Muscle of leg (tissue), 11 donors: ENCODE results near the gene KCTD5. TPM values are rescaled to one million over a fixed set of nuclear protein-coding genes. Genes with fewer than 3 reads are reported as not detected.
A peak's percentile ranks its signal among the peaks of the same experiment; 100 is the strongest.

ENCODE experiments used
- DNase-seq: peaks from one replicate; pipeline ENCODE4 v3.0.0; 2013
- H3K27ac ChIP-seq: one replicate; pipeline ENCODE4 v1.5.1; 2013; ENCODE audit warnings: mild to moderate bottlenecking, low read length, control low read depth
- H3K27me3 ChIP-seq: one replicate; pipeline ENCODE4 v1.6.1; 2013; ENCODE audit warnings: low read length; ENCODE audit not compliant: control insufficient read depth, insufficient read depth
- H3K36me3 ChIP-seq: one replicate; pipeline ENCODE4 v1.6.1; 2013; ENCODE audit warnings: low read length; ENCODE audit not compliant: control insufficient read depth, insufficient read depth
- H3K4me1 ChIP-seq: one replicate; pipeline ENCODE4 v1.6.1; 2013; ENCODE audit warnings: low read length; ENCODE audit not compliant: control insufficient read depth, insufficient read depth
- H3K4me3 ChIP-seq: one replicate; pipeline ENCODE4 v1.5.1; 2013; ENCODE audit warnings: low read length, control low read depth
- H3K9me3 ChIP-seq: replicated peaks from 2 replicates; pipeline ENCODE4 v1.6.1; 2013; ENCODE audit warnings: low read depth, low read length; ENCODE audit not compliant: control insufficient read depth
- WGBS: methylation state at CpG from one replicate; pipeline ENCODE4 v1.1.5; 2013; ENCODE audit warnings: missing lambda C conversion rate; ENCODE audit not compliant: insufficient coverage; 5-methylcytosine and 5-hydroxymethylcytosine counted together
- polyA plus RNA-seq, 8 donors: library from polyadenylated mRNA; unstranded; fragments of 120-200 nt; gene quantifications; one replicate each; pipeline versions ENCODE4 v1.2.1 to v1.2.3, GENCODE V29; 2013; ENCODE audit warnings: inconsistent platforms in 1 of 8, low replicate concordance in 1 of 8; ENCODE audit not compliant: insufficient read length in 8 of 8, insufficient read depth in 1 of 8
- total RNA-seq: library from RNA; stranded (reverse); fragments of 120-200 nt; gene quantifications from one replicate; pipeline ENCODE4 v1.2.4, GENCODE V29; 2013

The KCTD5 gene
- total and polyA plus RNA-seq, 9 donors, result 15.6 to 27.1 (median 22.8) TPM

GRCh38 chr16:2751577-2752034, 69.3 kb downstream of the KCTD5 start:
- Histone ChIP-seq H3K36me3 (peaks cover 9% of the 10 kb centered on the region), H3K4me3 (peak overlapping the region; percentile 96)
- no peak for DNase-seq

DNA sequence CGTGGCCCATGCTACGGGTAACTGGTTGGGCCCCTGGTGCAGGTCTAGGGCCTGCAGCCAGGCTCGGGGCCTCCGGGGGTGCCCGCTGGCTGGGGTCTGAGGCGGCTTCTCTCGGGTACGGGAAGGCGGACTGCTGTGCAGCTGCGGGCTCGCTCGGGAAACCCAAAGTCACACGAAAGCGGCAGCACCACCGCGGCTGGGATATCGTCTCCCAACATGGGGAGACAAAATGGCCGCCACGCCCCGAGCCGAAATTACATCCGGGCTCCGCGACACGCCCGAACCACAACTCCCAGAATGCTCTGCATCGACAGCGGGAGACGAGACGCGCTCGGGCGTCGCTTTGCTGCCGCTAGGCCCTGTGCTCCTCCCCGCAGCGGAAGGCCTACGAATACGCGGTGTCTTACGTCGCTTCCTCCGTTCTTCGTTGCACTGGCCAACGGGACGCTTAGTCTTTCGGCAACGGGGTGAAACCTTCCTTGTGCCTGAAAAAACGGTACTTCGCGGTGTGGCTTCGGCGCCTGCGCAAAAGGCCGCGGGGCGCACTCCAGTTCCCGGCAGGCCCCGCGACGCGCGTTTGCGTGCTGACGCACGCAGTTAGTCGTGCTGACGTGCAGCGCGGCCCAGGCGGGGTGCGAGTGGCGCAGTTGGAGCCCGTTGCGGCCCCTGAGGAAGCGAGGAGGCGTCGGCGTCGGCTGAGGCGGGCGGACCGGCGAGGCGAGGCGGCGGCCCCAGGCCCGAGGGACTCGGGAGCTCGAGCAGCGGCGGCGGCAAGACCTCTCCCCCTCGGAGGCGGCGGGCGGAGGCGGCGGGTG, 69.9 kb downstream of the KCTD5 start, which contains the start of gene SRRM2:
Gene SRRM2, plus strand, starts transcription at position 604 of the 815 bp plus-strand sequence. CDS start 3,727 bp downstream, outside the sequence.
- peak within 1 kb of the TSS; percentile 96 for H3K4me3 ChIP-seq
- peaks cover 14% of the 10 kb centered on the region for H3K36me3 ChIP-seq
- DNase-seq, result peak; percentile 99
- peak within 1 kb of the TSS; percentile 100 for H3K27ac ChIP-seq
- no peaks in the 10 kb centered on the region for H3K9me3 ChIP-seq
- no peaks in the 10 kb centered on the region for H3K27me3 ChIP-seq
- WGBS, result under 1% methylated on average over 93 of the region's 99 CpGs
- H3K4me1 ChIP-seq, result peaks cover 31% of the 10 kb centered on the region

More at GRCh38 chr16:2751577-2752034, 69.3 kb downstream of the KCTD5 start:
- Histone ChIP-seq H3K27ac (peak overlapping the region; percentile 100), H3K9me3 (no peaks in the 10 kb centered on the region), H3K27me3 (no peaks in the 10 kb centered on the region), H3K4me1 (peaks cover 30% of the 10 kb centered on the region)
- 37% methylated on average over 23 of the region's 23 CpGs for WGBS

DNA sequence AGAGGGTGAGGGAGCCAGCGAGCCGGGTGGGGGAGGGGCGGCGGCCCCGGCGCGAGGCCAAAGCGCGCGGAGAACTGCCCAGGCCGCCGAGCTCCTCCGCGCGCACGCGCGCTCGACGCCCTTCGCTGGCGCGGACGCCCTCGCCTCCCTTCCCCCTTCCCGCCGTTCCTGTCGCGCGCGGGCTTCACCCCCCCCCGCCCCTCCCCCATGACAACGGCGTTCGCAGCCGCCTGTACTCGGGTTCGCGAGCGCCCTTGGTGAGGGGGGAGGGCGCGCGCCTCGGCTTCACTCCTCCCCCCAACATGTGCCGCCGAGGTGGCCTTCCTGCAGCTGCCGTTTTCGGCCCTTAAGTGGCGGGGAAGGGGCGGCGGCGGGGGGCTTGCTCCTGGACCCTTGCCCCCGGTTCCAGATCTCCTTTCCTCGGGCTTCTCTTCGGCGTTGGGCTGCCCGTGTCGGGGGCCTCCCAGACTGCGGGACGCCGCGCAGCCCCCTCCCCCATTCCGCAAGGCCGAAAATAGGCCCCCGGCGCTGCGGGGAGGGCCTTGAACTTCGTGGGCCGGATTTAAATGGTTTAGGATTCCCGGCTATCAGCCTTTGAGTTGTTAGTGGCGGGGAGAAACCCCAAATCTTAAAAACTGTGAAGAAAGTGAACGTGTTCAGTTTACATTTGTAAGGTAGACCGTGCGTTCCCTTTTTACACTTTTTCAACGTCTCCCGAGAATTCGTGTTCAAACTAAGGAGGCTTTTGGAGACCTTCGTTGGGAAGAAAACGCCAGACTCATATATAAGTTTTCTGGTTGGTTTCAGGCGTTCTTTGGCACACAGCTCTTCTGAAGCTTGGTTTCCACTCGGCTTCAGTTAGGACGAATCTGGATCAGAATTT, 70.8 kb downstream of the KCTD5 start:
- H3K4me1 ChIP-seq, result peaks cover 31% of the 10 kb centered on the region
- peak; percentile 93 for DNase-seq
- H3K27me3 ChIP-seq, result no peaks in the 10 kb centered on the region
- H3K4me3 ChIP-seq, result peak overlapping the region; percentile 96
- no peaks in the 10 kb centered on the region for H3K9me3 ChIP-seq
- WGBS, result 0% methylated on average over 26 of the region's 82 CpGs
- H3K36me3 ChIP-seq, result peaks cover 23% of the 10 kb centered on the region
- peak overlapping the region; percentile 100 for H3K27ac ChIP-seq

- Histone ChIP-seq H3K4me1 (peaks cover 31% of the 10 kb centered on the region), H3K27ac (peak overlapping the region; percentile 100), H3K9me3 (no peaks in the 10 kb centered on the region), H3K27me3 (no peaks in the 10 kb centered on the region), H3K4me3 (peak overlapping the region; percentile 96), H3K36me3 (peaks cover 29% of the 10 kb centered on the region)
- WGBS, result 0% methylated on average over 1 of the region's 7 CpGs
- DNase-seq, result no peak
Measured at GRCh38 chr16:2753733-2754020, 71.4 kb downstream of the KCTD5 start.

DNA sequence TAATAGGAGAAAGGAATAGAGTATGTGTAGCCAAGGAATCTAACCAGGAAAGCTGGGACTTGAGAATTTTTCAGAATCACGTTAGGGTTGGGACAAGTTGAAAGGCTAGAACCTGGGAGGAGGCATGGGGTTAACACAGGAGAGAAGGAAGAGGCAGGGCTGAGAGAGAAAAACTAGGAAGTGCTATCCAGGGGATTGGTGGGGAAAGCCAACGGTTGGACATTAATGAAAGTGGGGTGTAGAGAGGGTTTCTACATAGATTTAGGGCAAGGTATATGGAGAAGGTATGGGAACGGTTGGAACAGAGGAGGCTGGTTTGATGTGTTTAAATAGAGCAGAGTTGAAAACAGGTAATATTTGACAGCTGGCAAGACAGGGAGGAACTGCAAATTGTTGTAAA, 72.8 kb downstream of the KCTD5 start:
- no peak overlapping the region for H3K4me3 ChIP-seq
- no peak for DNase-seq
- no peaks in the 10 kb centered on the region for H3K9me3 ChIP-seq
- peaks cover 31% of the 10 kb centered on the region for H3K4me1 ChIP-seq
- peaks cover 44% of the 10 kb centered on the region for H3K36me3 ChIP-seq
- H3K27me3 ChIP-seq, result no peaks in the 10 kb centered on the region
- 19% methylated on average over 3 of the region's 3 CpGs for WGBS
- no peak overlapping the region for H3K27ac ChIP-seq

- no peaks in the 10 kb centered on the region for H3K9me3 ChIP-seq
- H3K4me1 ChIP-seq, result peaks cover 28% of the 10 kb centered on the region
- 81% methylated on average over 30 of the region's 30 CpGs for WGBS
- no peaks in the 10 kb centered on the region for H3K27me3 ChIP-seq
- no peak overlapping the region for H3K4me3 ChIP-seq
- DNase-seq, result no peak
- H3K36me3 ChIP-seq, result peaks cover 52% of the 10 kb centered on the region
- H3K27ac ChIP-seq, result no peak overlapping the region
Measured at GRCh38 chr16:2756288-2757015, 74.1 kb downstream of the KCTD5 start.

DNA sequence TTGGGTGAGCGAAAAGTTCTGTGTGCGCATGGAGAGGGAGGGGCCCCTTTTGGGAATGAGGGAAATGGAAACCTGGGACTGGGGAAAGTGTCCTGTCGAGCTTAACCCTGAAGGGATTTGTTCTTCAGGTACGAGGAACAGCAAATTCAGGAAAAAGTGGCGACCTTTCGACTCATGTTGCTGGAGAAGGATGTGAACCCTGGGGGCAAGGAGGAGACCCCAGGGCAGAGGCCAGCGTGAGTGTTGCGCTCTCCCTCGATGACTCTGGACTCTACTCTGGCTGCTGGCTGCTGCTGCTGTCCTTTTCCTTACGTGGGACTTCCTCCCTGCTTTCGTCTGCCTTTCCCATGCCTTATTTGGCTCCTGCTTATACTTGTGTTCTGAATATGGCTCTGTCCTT, 75.0 kb downstream of the KCTD5 start:
- Histone ChIP-seq H3K36me3 (peaks cover 61% of the 10 kb centered on the region), H3K27ac (no peak overlapping the region), H3K9me3 (peaks cover 2% of the 10 kb centered on the region), H3K4me3 (no peak overlapping the region), H3K27me3 (no peaks in the 10 kb centered on the region), H3K4me1 (peaks cover 21% of the 10 kb centered on the region)
- 71% methylated on average over 9 of the region's 11 CpGs for WGBS
- no peak for DNase-seq

Other genes with a start within 250 kb of the KCTD5 start
- gene TEDC2, start 222.4 kb upstream of the KCTD5 start, total RNA-seq, result 5.3 TPM
- gene TEDC2, start 222.4 kb upstream of the KCTD5 start, polyA plus RNA-seq, result 1 to 10 TPM; 4.4 to 6.6 (median 5.4) TPM
- gene NTN3, start 211.2 kb upstream of the KCTD5 start, total RNA-seq, result 3.4 TPM
- gene NTN3, start 211.2 kb upstream of the KCTD5 start, polyA plus RNA-seq, result 1 to 10 TPM; 1.7 to 4.0 (median 2.6) TPM
- gene TBC1D24, start 207.4 kb upstream of the KCTD5 start, total RNA-seq, result 17.3 TPM
- gene TBC1D24, start 207.4 kb upstream of the KCTD5 start, polyA plus RNA-seq, result 10 to 100 TPM; 13.7 to 23.0 (median 19.6) TPM
- 12.5 TPM for gene ATP6V0C, start 168.6 kb upstream of the KCTD5 start, total RNA-seq
- gene ATP6V0C, start 168.6 kb upstream of the KCTD5 start, polyA plus RNA-seq, result 100 to 1,000 TPM in 7 of 8 donors, 10 to 100 TPM in 1; 88.6 to 141 (median 120) TPM
- 16.8 TPM for gene AMDHD2, start 162.2 kb upstream of the KCTD5 start, total RNA-seq
- 10 to 100 TPM; 10.1 to 17.8 (median 15.0) TPM for gene AMDHD2, start 162.2 kb upstream of the KCTD5 start, polyA plus RNA-seq
- gene CEMP1, start 151.1 kb upstream of the KCTD5 start, total RNA-seq, result 0.04 TPM
- gene CEMP1, start 151.1 kb upstream of the KCTD5 start, polyA plus RNA-seq, result 1 to 10 TPM in 5 of 8 donors, under 1 TPM in 3; 0.20 to 3.2 (median 1.3) TPM
- 14.9 TPM for gene PDPK1, start 144.5 kb upstream of the KCTD5 start, total RNA-seq
- 10 to 100 TPM; 16.8 to 37.3 (median 28.5) TPM for gene PDPK1, start 144.5 kb upstream of the KCTD5 start, polyA plus RNA-seq
- 0.75 TPM for gene PRSS27, start 37.7 kb downstream of the KCTD5 start, total RNA-seq
- gene PRSS27, start 37.7 kb downstream of the KCTD5 start, polyA plus RNA-seq, result 1 to 10 TPM in 7 of 8 donors, under 1 TPM in 1; 0.92 to 1.8 (median 1.6) TPM
- gene SRRM2, start 70.1 kb downstream of the KCTD5 start, total RNA-seq, result 103 TPM
- gene SRRM2, start 70.1 kb downstream of the KCTD5 start, polyA plus RNA-seq, result 100 to 1,000 TPM; 377 to 610 (median 519) TPM
- 218 TPM for gene ELOB, start 94.8 kb downstream of the KCTD5 start, total RNA-seq
- gene ELOB, start 94.8 kb downstream of the KCTD5 start, polyA plus RNA-seq, result 100 to 1,000 TPM; 162 to 228 (median 189) TPM
- not detected for gene PRSS33, start 105.0 kb downstream of the KCTD5 start, total RNA-seq
- not detected for gene PRSS33, start 105.0 kb downstream of the KCTD5 start, polyA plus RNA-seq
- not detected for gene PRSS41, start 115.9 kb downstream of the KCTD5 start, total RNA-seq
- not detected for gene PRSS41, start 115.9 kb downstream of the KCTD5 start, polyA plus RNA-seq
- gene PRSS21, start 134.7 kb downstream of the KCTD5 start, total RNA-seq, result not detected
- gene PRSS21, start 134.7 kb downstream of the KCTD5 start, polyA plus RNA-seq, result under 1 TPM in 2 of 8 donors, not detected in 6; 0.20 to 0.30 TPM
- gene ZG16B, start 147.8 kb downstream of the KCTD5 start, total RNA-seq, result 0.49 TPM
- gene ZG16B, start 147.8 kb downstream of the KCTD5 start, polyA plus RNA-seq, result under 1 TPM in 7 of 8 donors, not detected in 1; 0.28 to 0.61 (median 0.38) TPM
- not detected for gene PRSS22, start 175.6 kb downstream of the KCTD5 start, total RNA-seq
- under 1 TPM in 2 of 8 donors, not detected in 6; 0.94 TPM for gene PRSS22, start 175.6 kb downstream of the KCTD5 start, polyA plus RNA-seq
- gene FLYWCH2, start 200.7 kb downstream of the KCTD5 start, total RNA-seq, result 22.0 TPM
- gene FLYWCH2, start 200.7 kb downstream of the KCTD5 start, polyA plus RNA-seq, result 10 to 100 TPM; 13.8 to 23.3 (median 21.4) TPM
- 7.8 TPM for gene FLYWCH1, start 229.4 kb downstream of the KCTD5 start, total RNA-seq
- 10 to 100 TPM; 13.9 to 28.5 (median 17.7) TPM for gene FLYWCH1, start 229.4 kb downstream of the KCTD5 start, polyA plus RNA-seq